COLO668 (cell line): ENCODE measurements around the gene EZH1.
A peak's percentile ranks its signal among the peaks of the same experiment; 100 is the strongest.
"Not testable (repeated sequence)": the region's sequence is repeated elsewhere in the genome, so short reads cannot be mapped to it uniquely, and the experiment has no call there.

Source experiments
- DNase-seq: peaks from one replicate; lab custom pipeline; 2025; ENCODE audit not compliant: unreplicated experiment; lab: John Stamatoyannopoulos, UW

The EZH1 gene

DNA sequence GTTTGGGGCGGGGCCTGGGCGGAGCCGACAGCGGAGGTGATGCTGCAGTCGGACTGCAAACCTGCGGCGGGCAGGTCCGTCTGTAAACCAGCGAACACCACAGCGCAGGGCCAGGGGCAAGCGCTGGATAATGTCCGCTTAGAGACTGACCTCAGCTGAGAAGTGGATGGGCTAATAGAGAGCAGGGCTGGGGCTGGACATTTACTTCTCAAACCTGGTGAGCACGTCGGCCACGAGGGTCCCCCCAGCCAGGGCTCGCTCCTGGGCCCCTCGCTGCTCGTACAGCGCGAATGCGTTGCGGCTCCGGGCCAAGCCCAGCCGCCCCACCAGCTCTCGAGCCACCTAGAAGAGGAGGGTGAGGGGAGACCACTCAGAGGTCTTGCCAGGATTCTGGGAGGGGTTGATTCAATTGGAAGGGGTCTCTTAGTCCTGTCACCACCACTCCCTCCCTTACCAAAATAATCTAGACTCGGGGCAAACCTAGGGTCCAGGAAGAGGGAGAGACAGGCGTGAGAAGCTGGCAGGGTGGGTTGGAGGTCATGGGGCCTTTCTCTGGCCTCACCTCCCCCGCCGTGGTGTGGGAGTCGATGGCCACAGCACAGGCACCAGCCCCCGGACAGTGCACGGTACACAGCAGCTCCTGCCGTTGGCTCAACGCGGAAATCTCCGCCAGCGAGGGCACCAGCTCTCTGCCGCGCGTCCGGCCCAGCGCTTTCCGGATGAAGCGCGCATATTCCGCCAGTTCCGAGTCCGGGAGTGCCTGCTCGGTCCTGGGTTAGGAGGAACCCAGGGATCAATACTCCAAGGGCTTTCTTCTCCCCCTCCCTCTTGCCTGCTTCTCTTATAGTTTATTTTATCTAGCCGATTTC is 73.8 kb downstream of the EZH1 start:
- DNase-seq = no peak

GRCh38 chr17:42669977-42670788 is 74.7 kb downstream of the EZH1 start:
- no peak for DNase-seq

- no peak for DNase-seq
These were observed 75.2 kb downstream of the EZH1 start for GRCh38 chr17:42669705-42669976.

- DNase-seq = no peak
These were observed 77.5 kb downstream of the EZH1 start for GRCh38 chr17:42667088-42667951.

DNA sequence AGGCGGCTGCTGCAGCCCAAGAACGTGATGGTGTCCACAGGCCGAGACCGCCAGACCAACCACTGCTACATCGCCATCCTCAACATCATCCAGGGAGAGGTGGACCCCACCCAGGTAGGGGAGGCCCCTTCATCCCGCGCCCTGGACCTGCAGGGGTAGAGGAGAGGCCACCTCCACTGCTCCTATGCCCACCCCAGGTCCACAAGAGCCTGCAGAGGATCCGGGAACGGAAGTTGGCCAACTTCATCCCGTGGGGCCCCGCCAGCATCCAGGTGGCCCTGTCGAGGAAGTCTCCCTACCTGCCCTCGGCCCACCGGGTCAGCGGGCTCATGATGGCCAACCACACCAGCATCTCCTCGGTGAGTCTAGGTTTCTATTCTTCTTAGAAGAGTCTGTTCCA is 78.7 kb downstream of the EZH1 start:
- DNase-seq = not testable (repeated sequence)

- DNase-seq = no peak
These were observed 79.2 kb downstream of the EZH1 start for GRCh38 chr17:42665581-42666001.

DNA sequence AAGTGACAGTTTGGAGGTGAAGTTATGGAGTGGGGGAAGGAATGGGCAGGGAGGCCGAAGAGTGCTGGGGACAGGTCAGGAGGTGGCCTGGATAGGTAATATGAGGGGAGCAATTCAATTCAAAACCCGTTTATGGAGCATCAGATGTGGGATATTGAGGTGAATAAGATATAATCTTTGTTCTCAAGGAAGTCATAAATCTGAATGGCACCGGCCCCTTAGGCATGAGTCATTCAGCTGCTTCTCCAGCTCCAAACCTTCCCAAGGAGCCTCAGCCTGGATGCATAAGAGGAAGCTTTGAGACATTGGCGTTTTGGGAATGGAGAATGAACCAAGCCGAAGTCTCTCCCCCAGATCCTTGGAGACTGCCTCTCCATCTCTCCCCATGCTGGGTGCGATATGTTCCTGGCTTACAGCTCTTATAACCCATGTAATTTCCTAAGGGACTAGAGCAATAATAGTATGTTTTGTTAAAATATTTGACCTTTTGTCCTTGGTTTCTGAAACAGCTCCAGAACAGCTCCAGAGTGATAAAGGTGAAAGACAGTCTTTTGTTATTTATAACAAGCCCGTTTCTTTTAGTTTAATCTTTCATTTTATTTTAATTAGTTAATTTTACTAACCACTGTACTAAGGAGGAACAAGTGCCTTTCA is 84.0 kb downstream of the EZH1 start:
- no peak for DNase-seq

DNA sequence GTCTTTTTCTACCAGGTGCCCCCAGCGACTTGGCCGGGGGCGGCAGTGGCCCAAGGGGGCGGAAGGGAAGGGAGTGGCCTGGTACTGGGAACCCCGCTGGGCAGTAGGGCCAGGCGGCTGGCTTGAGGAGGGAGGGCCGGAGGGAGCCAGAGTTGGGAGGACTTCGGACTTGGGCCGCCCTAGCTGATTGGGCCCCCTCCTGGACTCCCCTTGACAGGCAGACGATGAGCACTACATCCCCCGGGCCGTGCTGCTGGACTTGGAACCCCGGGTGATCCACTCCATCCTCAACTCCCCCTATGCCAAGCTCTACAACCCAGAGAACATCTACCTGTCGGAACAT is 84.9 kb downstream of the EZH1 start:
- DNase-seq = not testable (repeated sequence)

- DNase-seq = peak; percentile 90
These were observed 85.5 kb downstream of the EZH1 start, which contains the start of gene TUBG2 for GRCh38 chr17:42659079-42659931. Gene TUBG2, plus strand, starts transcription at chr17:42659284. Its CDS starts 220 bp downstream, at chr17:42659504.

- no peak for DNase-seq
These were observed 86.8 kb downstream of the EZH1 start for GRCh38 chr17:42657824-42658588.

- DNase-seq = no peak
These were observed 89.3 kb downstream of the EZH1 start for GRCh38 chr17:42655528-42655927.

DNA sequence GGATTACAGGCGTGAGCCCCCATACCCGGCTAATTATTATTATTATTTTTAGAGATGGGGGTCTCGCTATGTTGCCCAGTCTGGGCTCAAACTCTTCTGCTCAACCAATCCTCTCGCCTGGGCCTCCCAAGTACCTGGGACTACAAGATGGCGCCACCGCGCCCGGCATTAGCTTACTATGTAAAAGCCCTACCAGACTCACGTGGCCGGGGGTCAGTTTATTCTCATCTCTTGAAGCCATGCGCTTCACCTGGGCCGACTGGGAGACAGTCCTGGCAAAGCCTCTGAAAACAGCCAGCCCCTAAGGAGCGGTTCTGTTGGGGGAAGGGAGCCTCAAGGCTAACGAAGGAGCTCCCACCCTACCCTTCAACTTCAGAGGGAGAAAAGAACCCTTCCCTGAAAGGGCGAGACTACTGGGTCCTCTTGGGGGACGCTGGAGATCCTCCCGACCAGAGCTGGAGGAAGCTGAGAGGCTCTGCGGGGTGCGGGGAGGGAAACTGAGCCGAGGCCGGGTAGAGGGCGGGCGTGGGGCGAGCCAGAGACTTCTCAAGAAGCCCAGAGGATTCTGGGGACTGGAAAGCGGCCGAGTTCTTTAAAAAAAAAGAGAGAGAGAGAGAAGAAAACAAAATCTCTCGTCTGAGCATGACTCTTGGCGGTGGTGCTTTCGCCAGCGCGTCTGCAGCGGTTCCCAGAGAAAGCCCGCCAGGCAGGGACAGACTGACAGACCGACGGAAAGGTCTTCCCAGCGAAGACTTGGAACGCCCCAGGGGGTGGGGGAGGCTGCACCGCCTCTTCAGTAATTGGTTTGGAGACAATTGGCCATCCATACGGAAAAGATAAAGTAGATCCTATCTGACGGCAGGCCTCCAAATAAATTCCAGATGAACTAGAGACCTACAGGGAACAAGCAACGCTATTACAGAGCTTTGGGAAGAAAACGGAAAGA is 91.4 kb downstream of the EZH1 start:
- DNase-seq = no peak

- DNase-seq = no peak
These were observed 93.4 kb downstream of the EZH1 start for GRCh38 chr17:42651392-42651791.
